Panc1 (cell line): ENCODE data around the gene COPS4.
A peak's percentile ranks its signal among the peaks of the same experiment; 100 is the strongest.

Source experiments
- CTCF ChIP-seq: fragments of 450-650 bp; IDR thresholded peaks from 2 replicates; pipeline ENCODE4 v1.5.1; 2017; ENCODE audit warnings: mild to moderate bottlenecking
- POLR2AphosphoS5 ChIP-seq: IDR thresholded peaks from 2 replicates; pipeline ENCODE4 v1.6.1; 2012; ENCODE audit warnings: mild to moderate bottlenecking, low read depth, low read length, moderate library complexity
- SIN3A ChIP-seq: IDR thresholded peaks from 2 replicates; pipeline ENCODE4 v1.6.1; 2012; ENCODE audit warnings: low read depth, mild to moderate bottlenecking, low read length, moderate library complexity, borderline replicate concordance; ENCODE audit not compliant: insufficient read depth
- TCF7L2 ChIP-seq: IDR thresholded peaks from 2 replicates; pipeline ENCODE4 v1.6.1; 2011; ENCODE audit warnings: mild to moderate bottlenecking, low read depth, low read length, inconsistent platforms
- TF ChIP-seq, protein P1 (sequence below), 2 experiments: IDR thresholded peaks; 2 replicates each; pipeline ENCODE4 v1.6.1; 2011 to 2012; ENCODE audit warnings: low read depth in 2 of 2, control low read depth in 1 of 2, low read length in 1 of 2, mild to moderate bottlenecking in 1 of 2, moderate library complexity in 1 of 2; ENCODE audit not compliant: insufficient read depth in 1 of 2

GRCh38 chr4:83010522-83011318, 24.3 kb upstream of the COPS4 start, which contains the start of gene LIN54:
- TF ChIP-seq CTCF: no peak
- TF ChIP-seq TCF7L2: no peak
- no peak for TF ChIP-seq POLR2AphosphoS5
- TF ChIP-seq, protein P1, sequence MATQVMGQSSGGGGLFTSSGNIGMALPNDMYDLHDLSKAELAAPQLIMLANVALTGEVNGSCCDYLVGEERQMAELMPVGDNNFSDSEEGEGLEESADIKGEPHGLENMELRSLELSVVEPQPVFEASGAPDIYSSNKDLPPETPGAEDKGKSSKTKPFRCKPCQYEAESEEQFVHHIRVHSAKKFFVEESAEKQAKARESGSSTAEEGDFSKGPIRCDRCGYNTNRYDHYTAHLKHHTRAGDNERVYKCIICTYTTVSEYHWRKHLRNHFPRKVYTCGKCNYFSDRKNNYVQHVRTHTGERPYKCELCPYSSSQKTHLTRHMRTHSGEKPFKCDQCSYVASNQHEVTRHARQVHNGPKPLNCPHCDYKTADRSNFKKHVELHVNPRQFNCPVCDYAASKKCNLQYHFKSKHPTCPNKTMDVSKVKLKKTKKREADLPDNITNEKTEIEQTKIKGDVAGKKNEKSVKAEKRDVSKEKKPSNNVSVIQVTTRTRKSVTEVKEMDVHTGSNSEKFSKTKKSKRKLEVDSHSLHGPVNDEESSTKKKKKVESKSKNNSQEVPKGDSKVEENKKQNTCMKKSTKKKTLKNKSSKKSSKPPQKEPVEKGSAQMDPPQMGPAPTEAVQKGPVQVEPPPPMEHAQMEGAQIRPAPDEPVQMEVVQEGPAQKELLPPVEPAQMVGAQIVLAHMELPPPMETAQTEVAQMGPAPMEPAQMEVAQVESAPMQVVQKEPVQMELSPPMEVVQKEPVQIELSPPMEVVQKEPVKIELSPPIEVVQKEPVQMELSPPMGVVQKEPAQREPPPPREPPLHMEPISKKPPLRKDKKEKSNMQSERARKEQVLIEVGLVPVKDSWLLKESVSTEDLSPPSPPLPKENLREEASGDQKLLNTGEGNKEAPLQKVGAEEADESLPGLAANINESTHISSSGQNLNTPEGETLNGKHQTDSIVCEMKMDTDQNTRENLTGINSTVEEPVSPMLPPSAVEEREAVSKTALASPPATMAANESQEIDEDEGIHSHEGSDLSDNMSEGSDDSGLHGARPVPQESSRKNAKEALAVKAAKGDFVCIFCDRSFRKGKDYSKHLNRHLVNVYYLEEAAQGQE (IDR thresholded peaks at IDR 0.05; ENCODE audit: insufficient read depth in 1 of 2, low read depth in 2 of 2, low read length in 1 of 2): no peak
- peak; percentile 59; the same call in 1 of the 2 replicates for TF ChIP-seq SIN3A
